Suppressor macrophage treated with lipopolysaccharide for 1 hour (primary cell): ENCODE results near the gene TDO2.

ENCODE experiments used
- DNase-seq, 3 donors: peaks; one replicate each; pipeline ENCODE4 v3.0.0-alpha.2; 2020 to 2022

TDO2 gene

GRCh38 chr4:155954939-155955338, 51.4 kb downstream of the TDO2 start:
- no peak for DNase-seq

GRCh38 chr4:155956461-155956860, 53.0 kb downstream of the TDO2 start:
- no peak for DNase-seq

GRCh38 chr4:155959417-155959816, 55.9 kb downstream of the TDO2 start:
- no peak for DNase-seq

- no peak for DNase-seq
These were observed 57.0 kb downstream of the TDO2 start for GRCh38 chr4:155960522-155960921.

GRCh38 chr4:155961575-155961974, 58.1 kb downstream of the TDO2 start:
- DNase-seq = no peak

GRCh38 chr4:155962767-155963166, 59.3 kb downstream of the TDO2 start:
- DNase-seq = no peak

- DNase-seq = peak in 1 of 3 donors; percentile 11
These were observed 60.8 kb downstream of the TDO2 start for GRCh38 chr4:155964016-155964891.

GRCh38 chr4:155966171-155966570, 62.7 kb downstream of the TDO2 start:
- peak in 1 of 3 donors; percentile 20 for DNase-seq

GRCh38 chr4:155966731-155967395, 63.4 kb downstream of the TDO2 start:
- no peak for DNase-seq
